GM21360 (cell line): Measurements from ENCODE around the gene IGSF9B.
A peak's percentile ranks its signal among the peaks of the same experiment; 100 is the strongest.

Experiments
- ATAC-seq: cut with Tn5 transposase; IDR thresholded peaks from one replicate; pipeline ENCODE4 v1.9.1; 2021; ENCODE audit warnings: mild to moderate bottlenecking, moderate library complexity; ENCODE audit not compliant: unreplicated experiment

IGSF9B gene

GRCh38 chr11:133955081-133955891 is 1.5 kb downstream of the IGSF9B start:
- no peak for ATAC-seq

- ATAC-seq: no peak
These were observed 2.8 kb downstream of the IGSF9B start for GRCh38 chr11:133953999-133954398.

- no peak for ATAC-seq
These were observed 3.2 kb downstream of the IGSF9B start for GRCh38 chr11:133953547-133953946.

- no peak for ATAC-seq
These were observed 4.3 kb downstream of the IGSF9B start for GRCh38 chr11:133952199-133953190.

- ATAC-seq: no peak
These were observed 5.2 kb downstream of the IGSF9B start for GRCh38 chr11:133951327-133952198.

GRCh38 chr11:133950874-133951326 is 5.9 kb downstream of the IGSF9B start:
- no peak for ATAC-seq

- ATAC-seq: no peak
These were observed 6.3 kb downstream of the IGSF9B start for GRCh38 chr11:133950421-133950820.

GRCh38 chr11:133949129-133949528 is 7.6 kb downstream of the IGSF9B start:
- ATAC-seq: no peak

- no peak for ATAC-seq
These were observed 8.1 kb downstream of the IGSF9B start for GRCh38 chr11:133948711-133949110.

GRCh38 chr11:133947321-133947756 is 9.4 kb downstream of the IGSF9B start:
- peak; percentile 68 for ATAC-seq

- ATAC-seq: peak; percentile 10
These were observed 10.0 kb downstream of the IGSF9B start for GRCh38 chr11:133946541-133947318.

- ATAC-seq: no peak
These were observed 10.7 kb downstream of the IGSF9B start for GRCh38 chr11:133946051-133946450.

GRCh38 chr11:133945087-133945974 is 11.4 kb downstream of the IGSF9B start:
- ATAC-seq: no peak

- no peak for ATAC-seq
These were observed 12.6 kb downstream of the IGSF9B start for GRCh38 chr11:133943950-133944698.

- ATAC-seq: no peak
These were observed 14.2 kb downstream of the IGSF9B start for GRCh38 chr11:133942577-133942976.

- no peak for ATAC-seq
These were observed 15.2 kb downstream of the IGSF9B start for GRCh38 chr11:133941546-133941945.

GRCh38 chr11:133940034-133940433 is 16.7 kb downstream of the IGSF9B start:
- ATAC-seq: no peak

- no peak for ATAC-seq
These were observed 17.2 kb downstream of the IGSF9B start for GRCh38 chr11:133939558-133939957.
